IPS DF 19.7 (cell line): ENCODE results near the gene NPSR1.

Experiments used
- DNase-seq: peaks from one replicate; pipeline ENCODE4 v3.0.0-alpha.2; 2013; ENCODE audit warnings: low read depth, low spot score

The NPSR1 gene

DNA sequence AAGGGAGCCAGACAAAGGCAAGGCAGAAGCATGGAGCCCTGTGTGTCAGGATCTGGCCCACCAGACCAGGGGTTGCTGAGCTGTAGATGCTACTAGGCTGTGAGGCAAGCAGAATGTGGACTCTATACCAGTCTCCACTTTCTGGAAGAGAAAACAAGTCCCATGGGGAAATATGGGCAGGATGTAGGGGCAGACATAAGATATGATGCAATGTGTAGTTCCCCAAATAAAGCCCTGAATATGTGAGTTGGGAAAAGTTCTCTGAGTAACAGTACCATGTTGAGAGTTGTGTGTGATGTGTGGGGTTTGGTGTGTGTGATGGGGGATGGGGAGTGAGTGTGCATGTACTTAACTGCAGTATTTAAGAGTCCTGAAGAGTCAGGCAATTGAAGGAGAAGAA lies 62.3 kb downstream of the NPSR1 start:
- no peak for DNase-seq

DNA sequence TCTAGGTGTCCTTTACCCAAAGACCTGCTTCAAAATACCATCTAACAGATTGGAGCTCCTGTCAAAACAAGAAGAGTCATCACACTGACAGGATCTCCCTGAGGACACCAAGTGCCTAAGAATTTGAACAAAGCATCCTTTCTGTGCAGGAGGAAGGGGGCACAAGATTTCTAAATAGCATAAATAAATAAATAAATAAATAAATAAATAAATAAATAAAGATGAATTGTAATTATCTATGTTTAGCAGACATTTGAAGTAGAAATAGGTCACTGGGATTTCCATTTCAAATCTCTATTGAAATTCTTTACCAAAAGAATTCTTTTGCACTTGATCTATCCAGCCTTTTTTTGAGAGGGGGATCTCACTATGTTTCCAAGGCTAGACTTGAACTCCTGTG lies 65.3 kb downstream of the NPSR1 start:
- DNase-seq: no peak

DNA sequence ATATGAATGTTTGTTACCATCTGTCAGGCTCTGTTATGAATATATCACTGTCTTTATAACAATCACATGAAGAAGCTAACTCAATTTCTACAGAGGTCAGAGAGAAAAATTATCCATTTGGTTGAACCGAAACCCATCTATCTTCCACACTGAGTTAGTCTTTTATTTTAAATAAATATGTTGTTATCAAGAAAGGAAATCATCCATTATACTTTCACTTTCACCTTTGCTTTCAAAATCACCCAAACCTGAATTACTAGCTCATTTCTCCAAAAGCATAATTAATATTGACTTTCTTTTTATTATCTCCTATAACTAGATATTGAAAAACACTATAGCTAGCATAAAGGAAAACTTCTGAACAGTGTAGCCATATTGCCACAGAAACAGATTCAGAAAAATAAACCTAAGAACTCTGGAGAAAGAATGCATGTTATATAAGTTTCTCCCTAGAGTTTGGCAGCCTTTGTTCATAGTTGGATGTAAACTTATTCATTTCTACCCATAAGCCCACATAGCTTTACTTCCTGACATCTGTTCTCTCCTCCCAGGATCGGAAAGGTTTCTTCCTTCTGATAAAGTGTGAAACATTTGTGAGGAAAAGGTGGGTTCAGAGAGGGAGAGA lies 66.0 kb downstream of the NPSR1 start:
- DNase-seq: no peak

DNA sequence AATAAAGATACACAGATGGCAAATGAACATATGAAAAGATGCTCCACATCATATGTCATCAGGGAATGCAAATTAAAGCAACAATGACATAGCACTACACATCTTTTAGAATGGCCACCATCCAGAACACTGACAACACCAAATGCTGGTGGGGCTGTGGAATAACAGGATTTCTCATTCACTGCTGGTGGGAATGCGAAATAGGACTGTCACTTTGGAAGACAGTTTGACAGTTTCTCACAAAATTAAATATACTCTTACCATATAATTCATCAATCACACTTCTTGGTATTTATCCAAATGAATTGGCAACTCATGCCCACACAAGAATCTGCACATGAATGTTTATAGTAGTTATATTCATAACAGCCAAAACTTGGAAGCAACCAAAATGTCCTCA lies 68.2 kb downstream of the NPSR1 start:
- no peak for DNase-seq

DNA sequence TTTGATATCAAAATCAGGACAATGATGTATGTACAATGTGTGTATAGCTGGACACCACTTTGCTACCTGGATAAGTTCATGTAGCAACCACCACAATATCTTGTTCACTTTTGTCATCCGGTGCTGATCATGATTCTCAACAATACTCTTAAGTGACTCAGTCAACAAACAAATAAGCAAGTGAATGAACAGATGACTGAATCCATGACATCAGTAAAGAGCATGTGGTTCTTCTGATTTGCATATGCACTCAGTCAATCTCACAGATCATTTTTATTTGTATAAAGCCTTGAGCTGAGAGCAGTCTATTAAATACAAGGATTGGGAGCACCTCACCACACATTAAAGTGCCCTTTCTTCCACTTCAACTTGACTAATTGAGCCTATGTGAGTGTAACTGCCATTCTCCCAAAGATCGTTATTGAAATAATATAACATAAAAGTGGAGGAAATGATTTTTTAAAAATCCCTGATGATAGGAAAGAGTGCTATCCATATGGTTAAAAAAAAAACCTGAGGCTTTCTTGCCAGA lies 69.5 kb downstream of the NPSR1 start:
- DNase-seq: no peak

DNA sequence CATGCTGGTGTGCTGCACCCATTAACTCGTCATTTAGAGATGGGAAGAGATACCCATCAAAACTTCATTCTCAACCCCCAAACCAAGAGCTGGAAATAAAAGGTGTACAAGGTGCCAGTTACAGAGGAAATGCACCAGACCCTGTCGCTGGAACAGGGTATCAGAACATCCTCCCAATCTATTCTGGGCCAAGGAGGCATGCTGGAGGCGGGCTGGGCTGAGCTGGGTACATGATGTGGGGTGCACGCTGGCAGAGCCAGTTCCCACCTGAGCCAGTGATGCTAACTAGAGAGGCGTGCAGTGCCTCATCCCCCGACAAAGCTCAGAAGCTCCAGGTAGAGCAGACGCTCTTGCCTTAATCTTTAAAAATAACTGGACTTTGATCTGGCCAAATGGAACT lies 70.1 kb downstream of the NPSR1 start:
- DNase-seq: no peak

DNA sequence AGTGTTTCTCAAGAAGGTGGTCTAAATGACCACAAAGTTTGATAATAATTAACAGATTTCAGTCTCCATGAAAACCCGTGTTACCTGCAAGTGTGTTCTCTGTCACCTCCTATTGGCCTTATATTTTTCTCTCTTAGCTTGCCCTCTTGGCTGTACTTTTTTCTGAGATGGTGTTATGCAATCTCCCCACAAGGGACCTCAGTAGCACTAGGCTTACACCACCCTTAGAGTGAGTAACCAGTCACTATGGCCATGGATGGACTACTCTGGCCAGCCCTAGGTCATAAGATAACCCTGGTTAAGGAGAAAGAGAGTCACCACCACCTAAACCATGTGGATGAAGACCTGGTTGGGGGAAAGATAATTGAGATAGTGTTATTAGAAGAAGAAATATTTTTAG lies 76.8 kb downstream of the NPSR1 start:
- no peak for DNase-seq

DNA sequence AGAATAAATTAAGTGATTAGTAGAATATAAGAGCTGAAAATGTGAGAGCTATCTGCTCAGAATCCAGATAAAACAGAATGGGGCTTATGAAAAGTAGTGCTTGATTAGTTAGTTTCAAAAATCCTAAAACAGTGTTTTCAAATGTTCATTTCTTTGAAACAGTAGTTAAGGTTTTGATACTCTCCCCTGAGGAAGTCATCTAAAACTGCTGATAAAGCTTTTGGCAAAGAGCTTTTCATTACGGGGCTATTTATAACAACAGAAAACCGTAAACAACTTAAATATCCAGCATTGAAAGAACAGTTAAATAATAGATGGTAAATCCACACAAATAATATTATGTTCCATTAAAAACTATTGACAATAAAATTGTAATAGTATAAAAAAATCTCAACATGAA lies 77.5 kb downstream of the NPSR1 start:
- no peak for DNase-seq

DNA sequence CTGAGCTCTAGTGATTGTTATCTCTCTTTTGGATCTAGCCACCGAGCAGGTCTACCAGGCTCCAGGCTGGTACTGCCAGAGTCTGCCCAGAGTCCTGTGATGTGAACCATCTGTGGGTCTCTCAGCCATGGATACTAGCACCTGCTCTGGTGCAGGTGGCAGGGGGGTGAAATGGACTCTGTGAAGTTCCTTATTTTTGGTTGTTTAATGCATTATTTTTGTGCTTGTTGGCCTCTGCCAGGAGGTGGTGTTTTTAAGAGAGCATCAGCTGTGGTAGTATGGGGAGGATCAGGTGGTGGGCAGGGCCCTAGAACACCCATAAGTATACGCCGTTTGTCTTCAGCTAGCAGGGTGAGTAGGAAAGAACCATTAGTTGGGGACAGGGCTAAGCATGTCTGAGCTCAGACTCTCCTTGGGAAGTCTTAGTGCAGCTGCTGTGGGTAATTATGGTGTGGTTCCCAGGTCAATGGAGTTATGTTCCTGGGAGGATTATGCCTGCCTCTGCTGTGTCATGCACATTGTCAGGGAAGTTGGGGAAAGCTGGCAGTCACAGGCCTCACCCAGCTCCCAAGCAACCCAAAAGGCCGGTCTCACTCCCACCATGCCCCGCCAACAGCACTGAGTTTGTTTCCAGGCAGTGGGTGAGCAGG lies 81.8 kb downstream of the NPSR1 start:
- DNase-seq: no peak

DNA sequence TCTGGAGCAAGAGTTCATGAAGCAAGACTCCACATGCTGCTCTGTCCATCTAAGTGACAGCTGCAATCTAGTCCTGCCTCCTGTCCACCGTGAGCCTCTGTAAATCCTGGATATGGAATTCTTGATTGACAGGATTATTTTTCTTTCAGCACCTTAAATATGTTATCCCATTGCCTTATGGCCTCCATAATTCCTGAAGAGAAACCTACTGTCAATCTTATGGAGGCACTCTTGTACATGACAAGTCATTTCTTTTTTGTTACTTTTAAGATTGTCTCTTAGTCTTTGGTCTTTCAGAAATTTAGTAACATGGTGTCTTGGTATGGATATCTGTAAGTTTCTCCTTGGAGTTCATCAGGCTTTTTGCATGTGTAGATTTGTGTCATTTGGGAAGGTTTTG lies 82.8 kb downstream of the NPSR1 start:
- DNase-seq: no peak

DNA sequence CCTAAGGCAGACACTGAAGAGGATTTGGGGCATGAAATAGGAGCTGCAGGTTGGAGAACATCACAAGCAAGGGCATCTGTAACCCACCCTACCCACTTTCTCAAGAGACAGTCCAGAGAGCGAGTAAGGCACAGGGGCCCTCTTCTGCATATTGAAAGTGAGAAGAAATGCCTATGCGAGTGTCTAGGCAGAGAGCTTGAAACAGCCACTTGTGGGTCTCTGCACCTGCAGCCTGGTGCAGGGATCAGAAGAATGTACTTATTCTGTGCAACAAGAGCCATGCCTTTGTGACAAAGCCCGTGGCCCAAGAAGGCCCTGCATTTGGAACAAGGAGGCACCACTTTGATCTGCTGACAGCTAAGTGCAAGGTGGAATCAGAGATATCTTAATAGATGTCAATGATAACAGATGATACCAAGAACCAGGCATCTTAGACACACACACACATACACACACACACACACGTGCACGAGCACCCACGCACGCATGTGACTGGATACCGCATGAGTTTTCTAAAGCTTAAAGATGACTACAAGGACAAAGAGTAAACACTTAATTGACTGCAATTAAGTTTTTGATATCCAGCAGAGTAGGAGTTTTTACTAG lies 89.3 kb downstream of the NPSR1 start:
- no peak for DNase-seq

DNA sequence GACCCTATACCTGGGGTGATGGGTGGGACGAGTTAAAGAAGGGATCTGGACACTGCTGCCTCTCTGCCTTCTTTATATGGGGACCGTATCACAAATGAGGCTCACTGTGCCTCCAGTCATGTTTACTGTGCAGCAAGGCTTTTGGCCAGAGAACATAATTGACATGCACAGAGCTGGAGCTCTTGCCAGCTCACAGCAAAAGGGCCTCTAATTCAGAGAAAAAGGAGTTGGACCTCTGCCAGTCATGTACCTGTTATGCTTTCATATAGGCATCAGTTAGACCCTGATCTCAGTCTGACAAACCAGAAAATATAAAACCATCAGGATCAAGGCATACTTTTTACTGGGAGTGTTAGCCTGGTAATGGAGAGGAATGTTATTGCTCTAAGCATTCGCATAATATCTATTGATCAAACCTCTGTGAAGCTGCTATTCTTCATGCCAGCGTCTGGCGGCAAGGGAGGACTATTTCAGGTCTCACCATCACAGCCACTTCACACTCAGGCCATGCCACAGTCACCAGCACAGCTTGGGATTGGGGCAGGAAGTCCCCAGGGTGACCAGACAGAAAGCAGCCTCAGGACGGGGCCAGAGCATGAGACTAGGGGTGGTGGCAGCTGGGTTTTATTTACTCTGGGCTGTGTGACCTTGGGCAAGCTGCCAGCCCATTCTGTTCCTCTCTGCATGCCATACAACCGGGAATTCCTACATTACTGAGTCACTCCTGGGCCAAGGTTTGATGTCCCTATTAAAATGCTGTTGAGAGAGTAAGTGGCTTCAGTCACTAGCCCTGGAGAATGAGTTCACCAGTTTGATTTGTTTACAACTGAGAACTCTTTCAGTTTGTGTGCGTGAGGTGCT lies 90.1 kb downstream of the NPSR1 start:
- no peak for DNase-seq

DNA sequence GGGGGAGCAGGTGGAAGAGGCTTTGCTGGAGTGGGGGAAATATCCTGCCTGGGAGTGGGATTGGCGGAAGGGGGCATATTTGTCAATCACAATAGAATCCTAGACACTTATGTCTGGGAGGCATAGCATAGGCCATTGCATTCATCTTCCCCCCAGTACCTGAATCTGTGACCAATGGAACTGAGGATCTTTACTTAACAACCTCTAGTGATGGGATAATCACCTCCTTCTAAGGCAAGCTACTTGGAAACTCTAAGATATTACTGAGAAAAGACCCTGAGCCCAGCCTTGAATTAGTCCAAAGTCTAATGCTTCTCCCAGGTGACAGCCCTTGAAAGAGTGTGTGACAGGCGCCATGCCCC lies 90.7 kb downstream of the NPSR1 start:
- no peak for DNase-seq

DNA sequence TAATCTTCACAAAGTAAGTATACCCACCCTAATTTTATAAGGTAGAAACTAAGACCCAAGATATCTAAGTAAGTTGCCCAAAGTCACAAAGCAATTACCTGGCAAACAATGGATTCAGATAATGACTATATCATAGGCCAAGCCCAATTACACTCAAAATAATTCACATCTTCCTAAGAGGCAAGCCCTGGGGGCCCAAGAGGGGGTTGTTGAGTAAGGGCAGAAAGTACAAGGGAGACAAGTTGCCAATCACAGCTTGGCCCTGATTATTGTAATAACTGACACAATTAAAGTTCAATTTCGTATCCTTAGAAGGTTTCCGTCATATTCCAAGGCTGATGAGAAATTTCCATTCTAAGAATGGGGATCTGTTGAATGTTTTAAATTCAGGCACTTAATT lies 91.4 kb downstream of the NPSR1 start:
- DNase-seq: no peak

DNA sequence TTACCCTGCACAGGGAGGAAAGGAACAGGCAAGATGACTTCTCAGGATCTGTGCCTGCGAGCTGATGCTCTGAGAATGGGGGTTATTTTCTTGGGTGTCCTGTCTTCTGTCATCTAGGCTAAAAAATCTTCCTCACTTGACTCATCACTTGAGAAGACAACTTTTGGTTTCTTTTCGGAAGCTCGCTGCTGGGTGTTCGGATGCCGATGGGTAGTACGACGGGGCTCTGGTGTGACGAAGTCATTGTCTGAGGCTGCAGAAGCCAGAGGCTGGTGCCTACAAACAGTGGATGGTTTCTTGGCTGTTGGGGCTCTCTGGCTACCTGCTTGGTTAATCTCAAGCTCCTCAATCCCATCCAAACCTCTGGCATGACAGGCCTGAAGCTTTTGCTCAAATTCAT lies 92.2 kb downstream of the NPSR1 start:
- no peak for DNase-seq

DNA sequence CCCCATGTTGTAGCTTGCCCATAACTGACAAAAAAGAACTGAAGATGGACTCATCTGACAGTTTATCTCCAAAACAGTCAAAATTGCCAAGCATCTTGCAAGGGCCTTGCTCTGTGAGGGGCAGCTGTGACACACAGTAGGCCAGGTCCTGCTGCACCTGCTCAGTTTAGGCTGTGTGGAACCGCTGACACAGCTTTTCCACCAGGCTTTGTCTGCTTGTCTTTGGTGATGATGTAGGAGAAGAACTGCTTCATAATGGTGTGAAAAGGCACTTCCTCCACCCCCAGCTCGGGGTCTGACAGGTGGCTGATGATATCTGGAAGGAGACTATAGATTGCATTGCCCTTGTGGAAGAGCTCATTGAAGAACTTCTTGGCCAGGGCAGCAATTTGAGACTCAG lies 92.6 kb downstream of the NPSR1 start:
- no peak for DNase-seq

DNA sequence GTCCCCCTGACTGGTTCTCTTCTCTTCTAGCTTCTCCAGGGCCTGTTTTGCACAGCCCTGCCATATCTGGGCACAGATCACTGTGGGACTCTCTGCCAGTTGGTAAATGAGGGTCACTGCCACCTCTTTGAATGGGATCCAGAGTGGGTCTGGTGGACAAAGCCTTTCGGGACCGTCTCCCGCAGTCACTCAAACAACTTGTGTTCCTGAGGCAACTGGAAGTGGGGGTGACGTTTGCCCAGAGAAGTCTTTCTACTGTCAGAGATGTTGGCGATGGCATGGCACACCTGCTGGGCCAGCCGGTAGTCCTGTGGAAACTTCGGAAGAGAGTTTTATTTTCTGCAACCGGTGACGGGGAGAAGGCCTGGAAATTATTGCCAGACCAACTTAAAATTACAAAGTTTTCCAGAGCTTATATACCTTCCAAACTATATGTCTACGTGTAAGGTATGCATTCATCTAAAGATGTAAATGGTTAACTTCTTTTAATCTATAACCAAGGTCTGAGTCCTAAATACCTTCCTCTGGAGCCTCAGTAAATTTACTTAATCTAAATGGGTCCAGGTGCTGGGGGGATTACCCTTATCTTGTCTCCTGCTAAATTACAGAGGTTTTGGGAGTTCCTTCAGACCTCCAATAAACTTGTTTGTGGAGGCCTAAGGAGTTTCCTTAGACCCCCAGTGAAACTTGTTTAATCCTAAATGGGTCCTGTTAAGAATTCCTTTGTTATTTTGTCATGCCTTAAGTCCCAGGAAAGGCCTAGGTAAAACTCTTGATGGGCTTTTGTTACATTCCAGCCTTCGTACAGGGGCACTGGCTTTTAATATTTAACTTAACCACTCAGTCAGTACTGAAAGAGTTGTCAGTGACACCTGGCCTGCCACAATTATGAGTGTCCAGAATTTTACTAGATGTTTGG lies 94.0 kb downstream of the NPSR1 start:
- no peak for DNase-seq

DNA sequence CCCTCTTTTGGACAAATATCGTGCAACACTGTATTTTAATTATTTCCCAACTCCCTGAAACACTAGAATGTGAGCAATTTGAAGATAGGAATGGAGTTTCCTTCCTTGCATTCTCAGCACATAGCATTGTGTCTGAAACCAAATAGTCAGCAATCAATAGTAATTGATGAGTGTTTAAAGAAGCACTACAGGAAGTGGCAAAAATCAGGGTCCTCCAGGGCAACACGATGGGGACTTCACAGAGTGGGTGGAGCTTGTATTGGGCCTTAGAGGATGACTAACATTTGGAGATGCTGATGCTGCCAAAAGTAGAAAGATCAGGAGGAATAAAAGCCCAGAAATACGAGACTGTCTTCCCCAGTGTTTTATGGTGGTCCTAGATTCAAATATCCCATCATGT lies 94.9 kb downstream of the NPSR1 start:
- DNase-seq: no peak

DNA sequence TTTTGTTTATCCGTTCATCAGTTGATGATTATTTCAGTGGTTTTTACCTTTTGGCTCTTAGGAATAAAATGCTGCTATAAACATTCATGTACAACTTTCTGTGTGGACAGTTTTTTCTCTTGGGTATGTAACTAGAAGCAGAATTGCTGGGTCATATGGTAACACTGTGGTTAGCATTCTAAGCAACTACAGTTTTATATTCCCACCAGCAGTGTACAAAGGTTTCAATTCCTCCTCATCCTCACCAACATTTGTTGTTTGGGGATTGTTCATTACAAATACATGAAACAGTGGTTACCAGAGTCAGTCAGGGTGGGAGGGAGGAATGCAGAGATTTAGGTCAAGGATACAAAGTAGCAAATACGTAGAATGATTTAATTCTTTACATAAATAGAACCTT lies 97.0 kb downstream of the NPSR1 start:
- no peak for DNase-seq

DNA sequence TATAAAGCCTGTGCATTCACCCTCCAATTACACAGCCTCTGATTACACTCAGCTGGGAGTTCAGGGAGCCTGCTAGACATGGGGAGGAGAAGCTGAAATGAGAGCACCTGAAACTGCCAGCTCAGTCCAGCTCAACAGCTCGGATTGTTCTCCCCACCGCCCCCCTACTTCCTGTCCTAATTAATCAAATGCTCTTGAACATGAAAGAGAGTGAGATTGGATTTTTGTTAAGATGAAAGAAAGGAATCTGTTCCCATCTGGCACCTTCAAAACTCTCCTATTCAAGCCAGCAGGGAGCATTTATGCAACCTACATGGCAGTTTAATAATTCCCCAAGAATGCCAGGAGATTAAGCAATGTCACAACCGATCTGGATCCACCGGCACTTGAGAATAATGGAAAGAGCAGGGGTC lies 98.0 kb downstream of the NPSR1 start:
- DNase-seq: no peak

DNA sequence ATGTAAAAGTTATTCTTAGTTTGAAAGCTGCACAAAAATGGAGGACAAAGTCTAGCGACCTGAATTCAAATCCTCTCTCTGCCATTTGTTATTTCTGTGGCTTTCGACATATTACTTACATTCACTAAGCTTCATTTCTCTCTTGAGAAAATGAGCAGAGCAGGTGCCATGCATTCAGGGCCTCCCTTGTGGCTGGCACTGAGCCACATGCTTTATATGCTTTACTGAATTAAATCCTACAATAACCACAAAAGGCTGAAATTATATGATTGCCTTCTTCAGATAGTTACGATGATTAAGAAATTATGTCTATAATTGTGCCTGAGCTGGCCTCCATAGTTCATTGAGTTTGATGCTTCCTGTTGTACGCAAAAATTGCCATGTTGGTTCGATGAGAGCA lies 98.7 kb downstream of the NPSR1 start:
- DNase-seq: no peak
